Fibroblast of skin of left biceps (primary cell): Measurements from ENCODE around the gene KCNS3.

Experiments used
- DNase-seq, 2 experiments: peaks; one replicate each; pipeline ENCODE4 v3.0.0-alpha.2; 2013; ENCODE audit warnings: low read depth in 2 of 2

Gene KCNS3

GRCh38 chr2:17877811-17878280, 621 bp upstream of the KCNS3 start:
- DNase-seq = no peak

- DNase-seq = peak in 1 of 2 experiments; percentile 6
Measured at GRCh38 chr2:17879137-17879912, 858 bp downstream of the KCNS3 start.

GRCh38 chr2:17879913-17880274, 1.4 kb downstream of the KCNS3 start:
- no peak for DNase-seq

- DNase-seq = no peak
Measured at GRCh38 chr2:17892770-17893534, 14.5 kb downstream of the KCNS3 start.

GRCh38 chr2:17894005-17894404, 15.5 kb downstream of the KCNS3 start:
- DNase-seq = no peak

DNA sequence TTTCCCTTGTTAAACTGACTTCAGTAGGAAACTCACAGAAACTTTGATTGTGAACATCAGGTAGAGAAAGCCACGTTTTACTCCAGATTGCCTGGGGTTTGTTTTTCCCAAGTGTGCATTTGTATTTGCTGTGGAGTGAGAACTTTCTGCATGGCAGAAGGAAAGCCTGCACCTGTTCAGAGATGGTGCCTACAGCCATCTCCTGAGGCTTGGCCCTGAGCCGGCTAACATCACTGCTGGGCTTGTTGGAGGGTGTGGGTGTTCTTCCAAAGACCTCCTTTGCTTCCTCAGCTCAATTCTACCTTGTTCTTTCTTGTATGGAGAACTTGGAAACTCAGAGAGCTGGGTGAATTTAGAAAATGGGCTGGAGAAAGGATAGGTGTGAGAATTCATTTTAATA, 16.1 kb downstream of the KCNS3 start:
- DNase-seq = no peak

GRCh38 chr2:17899871-17900270, 21.4 kb downstream of the KCNS3 start:
- no peak for DNase-seq

GRCh38 chr2:17901246-17901645, 22.8 kb downstream of the KCNS3 start:
- no peak for DNase-seq

GRCh38 chr2:17910980-17911379, 32.5 kb downstream of the KCNS3 start:
- DNase-seq = no peak

DNA sequence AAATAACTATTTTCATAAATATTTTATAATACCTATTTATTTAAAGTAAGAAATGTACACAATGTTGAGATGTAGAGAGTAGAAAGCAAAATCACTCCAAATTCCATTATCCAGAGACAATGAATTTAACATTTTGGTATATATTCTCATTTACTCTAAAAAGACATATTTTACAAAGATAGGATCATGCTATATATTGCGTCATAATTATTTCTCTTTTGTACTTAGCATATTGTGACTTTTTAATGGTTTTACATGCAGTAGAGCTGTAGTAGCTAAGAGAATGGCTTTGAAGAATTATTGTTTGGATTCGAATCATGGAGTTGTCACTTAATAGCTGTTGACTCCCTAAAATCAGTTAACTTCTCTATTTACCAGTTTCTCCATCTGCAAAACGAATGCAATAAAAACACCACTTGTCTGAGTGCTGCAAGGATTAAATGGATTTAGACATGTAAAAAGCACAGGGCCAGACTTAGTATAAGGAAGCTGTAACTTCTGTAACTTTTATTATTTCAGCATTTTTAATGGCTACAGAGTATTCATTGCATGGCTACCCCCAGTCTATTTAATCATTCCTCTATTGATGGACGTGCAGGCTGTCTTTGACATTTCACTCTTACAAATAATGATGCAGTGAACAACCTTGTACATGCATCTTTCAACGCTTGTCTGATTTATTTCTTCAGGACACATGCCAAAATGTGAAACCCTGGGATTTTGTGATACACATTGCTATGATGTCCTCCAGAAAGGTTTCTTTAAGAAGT, 33.2 kb downstream of the KCNS3 start:
- DNase-seq = no peak

- no peak for DNase-seq
Measured at GRCh38 chr2:17912266-17912691, 33.8 kb downstream of the KCNS3 start.

DNA sequence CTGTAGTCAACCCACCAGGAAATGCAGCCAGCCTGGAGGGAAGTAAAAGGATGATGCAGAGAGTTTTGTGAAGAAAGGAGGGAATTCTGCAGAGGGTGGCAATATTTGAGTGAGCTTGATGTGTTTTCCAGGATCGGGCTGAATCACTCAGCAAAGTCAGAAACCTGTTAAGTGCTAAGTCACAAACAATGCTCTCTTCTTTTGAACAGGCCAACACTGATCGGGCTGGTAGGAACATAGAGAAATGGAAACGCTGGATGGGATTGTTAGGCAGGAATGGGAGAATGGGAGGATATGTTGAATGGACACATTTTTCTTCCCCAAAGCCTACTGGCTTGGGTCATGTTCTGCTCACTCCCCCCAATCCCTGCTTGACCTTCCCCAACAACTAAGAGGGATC, 36.6 kb downstream of the KCNS3 start:
- DNase-seq = no peak

- no peak for DNase-seq
Measured at GRCh38 chr2:17915811-17916518, 37.5 kb downstream of the KCNS3 start.

DNA sequence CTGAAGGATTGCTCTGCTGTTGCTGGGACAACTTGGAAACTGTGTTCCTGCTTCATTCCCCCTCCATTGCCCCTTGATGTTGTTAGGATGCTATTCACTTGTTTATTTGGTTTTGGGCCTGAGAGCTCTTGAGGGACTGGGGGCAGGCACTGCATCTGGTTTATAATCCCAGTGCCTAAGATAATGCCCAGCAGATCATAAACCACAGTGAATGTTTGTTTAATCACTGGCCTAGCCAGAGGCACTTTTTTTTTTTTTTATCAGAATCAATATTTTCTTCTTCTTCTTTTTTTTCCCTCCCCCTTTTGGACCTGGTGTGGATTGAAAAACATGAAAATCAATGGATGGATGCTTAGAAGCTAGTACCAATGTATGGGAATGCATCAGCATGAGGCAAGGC, 38.1 kb downstream of the KCNS3 start:
- DNase-seq = no peak

DNA sequence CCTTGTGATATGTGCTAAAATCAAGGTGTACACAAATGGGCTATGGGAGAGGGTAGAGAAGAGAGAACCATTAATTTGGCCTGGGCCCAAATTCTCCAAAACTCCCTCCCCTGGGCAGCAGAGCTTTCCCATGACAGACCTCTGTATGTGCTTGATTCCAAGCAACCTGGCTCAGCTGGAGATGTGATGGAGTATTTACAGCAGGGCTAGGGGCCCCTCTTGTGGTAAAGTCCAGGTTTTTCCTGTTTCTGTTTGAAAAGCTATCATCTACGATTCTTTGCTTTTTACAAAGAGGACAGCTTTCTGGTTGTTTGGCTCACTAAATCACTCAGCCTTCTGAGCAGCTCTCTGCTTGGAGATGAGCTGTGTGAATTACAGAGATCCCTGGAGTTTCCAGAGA, 40.3 kb downstream of the KCNS3 start:
- DNase-seq = no peak

- no peak for DNase-seq
Measured at GRCh38 chr2:17930773-17931172, 52.3 kb downstream of the KCNS3 start.

GRCh38 chr2:17933256-17933655, 54.8 kb downstream of the KCNS3 start:
- no peak for DNase-seq

GRCh38 chr2:17934721-17935120, 56.3 kb downstream of the KCNS3 start:
- DNase-seq = peak; percentile 17 to 34

DNA sequence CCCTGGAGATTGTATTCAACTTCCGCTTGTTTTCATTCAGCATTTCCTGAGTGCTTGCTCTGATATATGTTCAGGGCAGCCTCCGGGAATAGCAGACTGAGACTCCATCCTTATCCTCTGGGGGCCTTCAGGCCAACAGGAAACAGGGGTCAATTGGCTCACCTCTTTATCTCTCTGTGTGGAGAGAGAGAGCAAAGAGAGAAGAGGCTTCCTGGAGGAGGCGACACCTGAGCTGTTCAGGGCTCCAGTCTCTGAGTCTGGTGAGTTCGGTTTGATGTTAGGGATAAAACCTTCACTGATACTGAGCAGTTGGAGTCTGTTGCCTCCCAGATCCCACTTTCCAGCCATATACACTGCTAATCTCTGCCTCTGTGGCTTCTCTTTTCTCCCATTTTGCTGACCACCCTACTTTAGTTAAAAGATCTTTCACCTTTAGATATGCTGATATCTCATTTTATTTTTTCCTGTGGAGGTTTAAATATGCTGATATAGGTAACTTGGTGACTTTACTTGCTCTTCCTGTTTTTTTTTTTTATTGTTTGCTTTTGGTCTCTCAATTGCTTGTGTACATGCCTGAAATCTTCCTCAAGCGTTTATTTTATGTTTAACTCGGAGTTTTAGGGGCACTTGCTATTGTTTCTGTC, 56.9 kb downstream of the KCNS3 start:
- DNase-seq = no peak

DNA sequence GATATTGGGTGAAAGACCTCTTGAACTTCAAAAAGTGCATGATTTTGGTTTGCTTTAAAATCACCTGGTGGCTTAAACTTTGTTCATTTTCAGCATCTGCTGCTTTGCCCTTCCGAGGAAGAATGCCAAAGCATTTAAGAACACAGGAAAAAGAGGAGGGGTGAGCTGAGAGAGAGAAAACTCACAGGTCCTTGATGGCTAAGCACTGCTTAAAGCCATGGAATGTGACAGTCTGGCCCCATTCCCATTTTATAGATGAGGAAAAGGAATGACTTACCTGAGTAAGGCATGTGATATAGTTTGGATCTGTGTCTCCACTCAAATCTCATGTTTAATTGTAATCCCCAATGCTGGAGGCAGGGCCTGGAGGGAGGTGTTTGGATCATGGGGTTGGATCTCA, 58.1 kb downstream of the KCNS3 start:
- DNase-seq = no peak

- DNase-seq = no peak
Measured at GRCh38 chr2:17940091-17940630, 61.7 kb downstream of the KCNS3 start.
